NOMO-1 (cell line): ENCODE data around the gene MSMB.
"Not testable (repeated sequence)": the region's sequence is repeated elsewhere in the genome, so short reads cannot be mapped to it uniquely, and the experiment has no call there.

Experiments used
- DNase-seq, 2 experiments: peaks; one replicate each; lab custom pipeline; 2025; ENCODE audit not compliant: unreplicated experiment in 2 of 2; lab: John Stamatoyannopoulos, UW

MSMB gene, protein sequence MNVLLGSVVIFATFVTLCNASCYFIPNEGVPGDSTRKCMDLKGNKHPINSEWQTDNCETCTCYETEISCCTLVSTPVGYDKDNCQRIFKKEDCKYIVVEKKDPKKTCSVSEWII

DNA sequence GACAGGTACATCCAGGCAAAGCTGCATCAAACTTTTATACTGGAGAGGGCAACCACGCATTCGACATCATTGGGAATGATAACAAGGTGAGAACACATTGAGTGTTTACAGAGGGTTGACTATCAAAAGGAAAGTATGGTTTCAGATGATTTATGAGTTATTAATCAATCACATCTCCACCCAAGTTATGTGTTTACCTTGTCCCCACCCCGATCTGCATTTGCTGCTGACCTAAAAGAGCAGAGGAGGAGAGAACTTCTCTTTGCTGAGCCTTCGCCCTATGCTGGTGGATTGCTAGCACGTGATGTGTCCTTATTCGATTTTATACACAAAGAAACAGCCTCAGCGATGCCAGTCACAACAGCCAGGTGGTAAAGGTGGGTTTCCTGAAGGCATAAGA is at the start of gene MSMB:
Gene MSMB, minus strand, starts transcription at position 9 of the 400 bp plus-strand sequence. CDS start 32 bp downstream, outside the sequence.
- DNase-seq: no peak

DNA sequence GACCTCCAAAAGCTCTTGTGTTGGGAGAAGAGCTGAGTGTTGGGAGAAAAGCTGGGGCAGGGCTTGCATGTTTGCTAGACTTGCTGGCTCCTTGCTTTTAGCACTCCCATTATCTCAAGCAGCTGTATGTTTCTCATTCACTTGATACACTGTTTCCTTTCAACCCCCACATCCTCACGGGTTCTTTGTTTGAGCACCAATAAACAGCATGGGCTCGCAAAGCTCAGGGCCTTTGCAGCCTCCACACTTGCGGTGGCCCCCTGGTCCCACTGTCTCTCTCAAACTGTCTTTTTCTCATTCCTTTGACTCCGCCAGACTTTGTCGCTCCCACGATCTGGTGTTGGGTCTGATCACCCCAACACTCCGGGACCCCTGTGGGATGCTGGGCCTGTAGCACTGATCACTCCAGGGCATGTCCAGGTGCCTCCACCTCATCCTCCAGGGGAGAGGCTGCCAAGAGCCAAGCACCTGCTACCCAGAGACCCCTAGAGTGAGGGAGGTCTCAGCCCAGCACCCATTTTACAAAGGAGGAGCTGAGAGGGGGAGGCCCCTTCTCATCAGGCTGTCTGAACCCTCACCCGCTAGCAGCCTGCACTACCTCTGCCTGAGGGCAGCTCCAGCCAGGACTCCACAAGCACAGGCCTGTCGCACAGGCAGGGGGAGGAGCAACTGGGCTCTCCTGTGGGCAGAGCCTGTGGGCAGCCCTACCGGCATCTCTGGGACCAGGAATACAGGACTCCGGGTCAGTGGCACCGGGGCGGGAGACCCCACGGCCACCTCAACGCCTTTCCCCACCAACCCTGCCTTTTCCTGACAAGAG is 49.1 kb upstream of the MSMB start:
- DNase-seq: no peak

DNA sequence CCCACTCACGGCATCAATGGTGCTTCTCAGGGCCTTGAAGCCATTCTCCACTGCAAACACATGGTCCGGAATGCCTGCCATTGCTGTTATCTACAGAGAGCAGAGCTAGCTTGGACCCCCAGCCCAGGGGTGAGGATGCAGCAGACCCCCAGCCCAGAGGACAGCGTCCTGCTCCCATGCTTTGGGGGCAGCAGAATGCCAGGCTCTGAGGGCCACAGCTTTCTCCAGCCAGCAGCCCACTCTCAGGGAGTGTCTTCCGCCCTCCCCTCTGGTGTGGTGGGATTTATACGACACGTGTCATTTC is 48.1 kb upstream of the MSMB start:
- DNase-seq: no peak

DNA sequence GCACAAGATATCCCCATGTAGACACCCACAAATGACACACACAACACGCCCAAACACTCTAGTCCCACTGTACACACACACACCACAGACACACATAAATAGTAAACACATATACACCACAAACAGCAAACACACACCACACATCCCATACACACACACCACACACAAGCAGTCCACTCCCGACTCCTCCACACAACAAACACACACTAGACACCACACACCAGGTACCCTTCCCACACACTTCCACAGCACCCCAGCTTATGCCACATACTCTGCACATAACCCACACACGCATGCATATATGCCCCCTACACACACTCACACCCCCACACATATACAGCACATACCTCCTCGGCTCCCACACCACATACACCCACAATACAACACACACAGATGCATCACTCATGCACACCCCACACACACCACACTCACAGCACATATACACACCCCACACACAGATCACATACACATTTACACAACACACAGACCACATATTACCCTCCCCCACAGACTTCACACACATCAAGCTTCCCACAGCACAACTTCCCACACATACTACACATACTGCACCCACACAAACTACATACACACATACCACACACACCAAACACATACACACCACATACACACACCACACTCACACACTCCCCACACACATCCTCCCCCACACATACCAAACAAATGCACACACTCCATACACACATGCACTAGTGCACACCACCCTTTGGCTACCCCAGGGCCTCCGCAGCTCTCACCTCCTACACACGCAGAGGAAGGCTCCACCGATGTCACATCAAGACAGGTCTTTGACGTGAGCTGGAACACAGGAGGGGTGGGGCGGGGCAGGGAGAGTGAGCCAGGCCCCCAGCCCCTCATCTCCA is 47.5 kb upstream of the MSMB start:
- not testable (repeated sequence) for DNase-seq

DNA sequence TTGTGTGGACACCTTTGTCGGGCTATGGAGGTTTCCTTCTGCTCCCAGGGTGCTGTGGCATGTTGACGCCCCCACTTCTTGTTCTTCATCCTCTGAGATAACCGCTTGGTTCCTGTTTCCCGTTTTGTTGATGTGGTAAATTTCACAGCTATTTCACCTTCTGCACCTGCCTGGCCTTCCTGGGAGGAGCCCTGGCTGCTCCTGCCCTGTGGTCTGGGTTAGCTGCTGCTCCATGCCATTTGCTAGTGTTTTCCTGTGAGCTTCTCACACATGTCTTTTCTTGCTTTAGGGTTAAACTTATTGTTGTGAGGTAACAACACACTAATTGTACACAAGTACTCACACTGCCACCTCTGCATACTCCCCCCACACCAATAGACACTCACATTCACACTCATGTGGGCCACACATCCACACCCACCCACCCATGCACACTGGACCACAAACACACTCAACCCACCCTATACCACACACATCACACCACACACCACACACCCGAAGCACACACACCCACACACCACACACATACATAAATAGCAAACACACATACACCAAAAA is 46.5 kb upstream of the MSMB start:
- peak; percentile 46 to 54 for DNase-seq

DNA sequence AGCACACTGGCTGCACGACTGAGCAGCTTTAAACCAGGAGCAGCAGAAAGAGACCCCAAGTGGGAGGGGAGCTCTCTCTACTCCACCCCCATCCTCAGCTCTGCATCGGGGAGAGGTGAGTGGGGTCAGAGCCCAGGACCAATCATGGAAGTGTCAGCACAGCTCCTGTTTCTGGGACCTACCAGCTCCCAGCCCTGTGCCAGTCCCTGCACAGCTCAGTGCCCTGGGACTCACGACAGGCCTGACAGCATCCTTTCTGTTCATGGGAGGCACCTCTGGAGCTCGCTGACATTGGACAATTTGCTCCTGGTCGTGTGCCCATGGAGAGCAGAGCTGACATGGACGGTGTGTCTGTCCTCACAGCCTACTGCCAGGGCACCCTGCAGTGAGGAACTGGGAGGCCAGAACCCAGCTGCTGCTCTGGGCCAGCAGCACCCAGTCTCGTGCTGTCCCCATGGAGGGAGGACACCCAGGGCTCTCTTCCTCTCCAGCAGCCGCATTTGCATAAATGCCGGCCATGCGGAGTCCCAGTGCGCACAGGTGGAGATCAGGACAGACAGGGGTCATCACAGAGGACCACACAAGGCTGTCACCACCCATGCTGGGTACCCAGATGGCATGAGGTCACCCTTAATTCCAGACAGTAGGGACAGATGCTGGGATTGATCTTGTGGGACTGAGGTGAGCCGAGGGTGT is 45.9 kb upstream of the MSMB start:
- no peak for DNase-seq

DNA sequence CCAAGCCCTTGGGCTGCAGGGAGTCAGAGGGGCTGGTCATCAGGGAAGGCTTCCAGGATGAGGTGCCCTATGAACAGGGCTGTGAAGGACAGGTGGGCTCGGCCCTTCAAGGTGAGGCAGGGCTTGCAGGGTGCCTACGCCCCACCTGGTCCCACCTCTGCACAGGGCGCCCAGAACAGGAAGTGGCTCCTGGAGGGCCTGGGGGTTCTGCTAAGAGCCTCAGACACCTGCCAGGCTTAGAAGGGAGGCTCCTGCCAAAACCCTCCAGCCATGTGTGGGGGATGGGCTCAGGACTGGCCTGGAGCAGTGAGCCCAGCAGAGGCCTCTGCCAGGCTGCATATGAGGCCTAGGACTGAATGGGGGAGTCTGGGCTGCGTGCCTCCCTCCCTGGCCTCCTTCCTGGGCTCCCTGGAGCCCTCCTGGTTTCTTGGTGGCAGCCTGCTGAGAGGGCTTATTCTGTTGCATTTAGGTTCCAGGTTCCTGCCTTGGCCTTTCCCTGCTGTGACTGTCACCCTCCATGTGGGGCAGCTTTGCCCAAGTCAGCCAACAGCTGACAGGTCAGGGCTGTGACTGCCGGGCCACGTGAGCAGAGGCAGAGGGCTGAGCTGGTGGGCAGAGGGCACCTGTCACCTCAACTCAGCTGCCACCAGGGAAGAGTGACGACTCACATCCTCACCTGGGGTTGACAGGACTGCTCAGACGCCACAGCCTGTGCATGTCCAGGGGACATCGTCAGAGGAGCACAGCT is 45.2 kb upstream of the MSMB start:
- no peak for DNase-seq

DNA sequence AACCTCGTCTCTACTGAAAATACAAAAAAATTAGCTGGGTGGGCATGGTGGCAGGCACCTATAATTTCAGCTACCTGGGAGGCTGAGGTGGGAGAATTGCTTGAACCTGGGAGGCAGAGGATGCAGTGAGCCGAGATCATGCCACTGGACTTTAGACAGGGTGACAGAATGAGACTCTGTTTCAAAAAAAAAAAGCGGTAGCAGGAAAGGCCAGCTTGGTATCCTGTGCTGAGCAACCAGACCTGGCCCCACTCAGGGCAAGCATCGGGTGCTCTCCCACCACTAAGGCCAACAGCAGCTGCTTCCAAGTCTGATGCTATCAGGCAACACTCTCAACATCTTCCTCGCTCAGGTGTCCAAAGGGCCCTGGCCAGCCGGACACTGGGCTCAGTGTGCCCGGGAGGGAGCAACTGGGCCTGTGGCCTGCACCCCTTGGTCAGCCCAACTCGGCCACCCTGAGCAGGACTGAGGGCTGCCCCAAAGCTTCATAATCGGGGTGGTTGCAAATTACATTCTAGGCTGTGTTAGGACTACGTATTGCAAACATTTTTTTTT is 44.3 kb upstream of the MSMB start:
- DNase-seq: no peak

DNA sequence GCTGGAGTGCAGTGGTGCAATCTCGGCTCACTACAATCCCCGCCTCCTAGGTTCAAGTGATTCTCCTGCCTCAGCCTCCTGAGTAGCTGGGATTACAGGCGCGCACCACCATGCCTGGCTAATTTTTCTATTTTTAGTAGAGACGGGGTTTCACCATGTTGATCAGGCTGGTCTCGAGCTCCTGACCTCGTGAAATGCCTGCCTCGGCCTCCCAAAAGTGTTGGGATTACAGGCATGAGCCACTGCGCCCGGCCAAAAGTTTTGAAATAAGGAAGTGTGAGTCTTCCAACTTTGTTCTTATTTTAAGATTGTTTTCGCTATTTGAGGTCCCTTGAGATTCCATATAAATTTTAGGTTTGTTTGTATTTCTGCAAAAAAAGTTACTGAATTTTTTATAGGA is 41.3 kb upstream of the MSMB start:
- DNase-seq: not testable (repeated sequence)

DNA sequence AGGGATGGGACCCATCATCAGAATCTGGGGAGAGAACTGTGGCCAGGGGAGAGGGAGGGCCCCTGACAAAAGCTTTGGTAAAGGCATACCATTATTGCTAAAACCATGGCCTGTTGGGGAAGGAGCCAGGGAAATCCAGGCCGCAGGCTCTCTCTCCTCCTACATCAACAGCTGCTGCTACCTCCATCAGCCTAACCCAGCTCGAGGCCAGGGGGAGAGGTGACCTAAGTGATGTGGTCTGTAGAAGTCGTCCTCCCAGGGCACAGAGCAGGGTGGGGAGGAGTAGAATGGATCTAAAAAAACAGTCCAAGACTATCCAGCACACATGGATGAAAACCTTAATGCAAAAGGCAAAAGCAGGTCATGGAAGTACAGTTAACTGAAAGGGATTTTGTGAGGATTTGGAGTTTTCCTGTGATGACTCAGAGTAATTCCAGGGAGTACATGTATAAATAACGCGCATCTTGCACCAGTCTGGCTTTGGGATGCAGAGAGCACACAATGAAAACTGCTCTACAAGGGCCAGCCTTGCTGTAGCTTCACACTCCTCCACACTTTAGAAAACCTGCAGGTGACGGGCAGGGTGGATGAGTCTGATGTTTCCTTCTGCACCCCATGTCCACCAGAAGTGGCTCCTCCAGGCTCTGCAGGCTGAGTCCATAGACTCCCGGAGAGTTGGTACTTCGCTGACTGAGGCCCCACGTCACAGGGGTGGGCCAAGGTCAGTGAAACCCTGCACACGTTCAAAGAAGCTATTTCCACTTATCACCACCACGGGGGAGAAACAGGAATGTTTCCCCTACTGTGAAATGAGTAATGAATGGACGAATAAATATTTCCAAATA is 38.5 kb upstream of the MSMB start:
- no peak for DNase-seq

DNA sequence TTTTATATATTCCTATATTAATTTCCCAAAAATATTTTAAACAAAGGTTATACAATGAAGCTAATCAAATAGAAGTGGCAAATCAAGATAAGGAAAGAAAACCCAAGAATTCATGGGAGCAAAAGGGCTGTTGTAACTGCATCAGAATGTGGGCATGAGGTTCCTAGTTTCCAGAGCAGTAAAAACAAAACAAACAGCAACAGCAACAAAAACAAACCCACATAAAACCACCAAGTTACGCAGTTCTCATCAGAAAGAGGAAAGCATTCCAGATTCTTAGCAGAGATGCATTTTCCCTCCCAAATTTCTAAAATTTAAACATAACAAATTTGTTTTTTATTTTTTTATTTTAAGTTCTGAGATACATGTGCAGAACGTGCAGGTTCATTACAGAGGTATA is 34.8 kb upstream of the MSMB start:
- DNase-seq: peak; percentile 28 to 40

DNA sequence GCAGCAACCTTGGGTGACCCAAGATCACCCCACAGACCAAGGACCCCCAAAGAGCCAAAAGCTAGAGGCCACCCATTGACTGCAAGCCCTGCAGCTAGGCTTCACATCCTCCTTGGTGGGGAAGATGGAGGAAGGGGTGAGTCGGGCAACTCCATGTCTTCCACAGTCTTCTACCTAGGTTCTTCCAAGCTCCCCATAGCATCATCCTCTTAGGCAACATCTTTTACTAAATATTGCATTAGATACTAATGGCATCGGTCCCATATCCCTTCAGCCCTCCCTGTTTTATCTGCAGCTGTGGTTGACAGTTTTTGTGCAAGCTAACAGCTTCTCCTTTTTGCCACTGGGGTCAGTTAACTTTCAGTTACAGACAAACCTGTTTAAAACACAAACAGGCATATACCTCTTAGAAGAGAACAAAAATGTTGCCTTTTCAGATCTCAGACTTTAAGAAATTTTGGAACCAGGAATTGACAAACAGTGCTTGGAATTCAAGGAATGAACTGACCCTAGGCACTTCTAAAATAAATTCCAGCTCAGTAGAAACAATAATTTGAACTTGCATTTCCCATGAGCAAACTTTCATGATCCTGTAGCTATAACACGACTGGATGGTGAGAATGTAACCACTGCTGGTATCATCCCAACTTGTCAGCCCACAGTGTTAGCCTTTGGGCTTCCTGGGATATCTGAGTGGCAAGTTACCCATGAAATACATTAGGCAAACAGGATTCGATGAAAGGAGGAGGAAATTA is 33.9 kb upstream of the MSMB start:
- DNase-seq: peak; percentile 91 to 97

DNA sequence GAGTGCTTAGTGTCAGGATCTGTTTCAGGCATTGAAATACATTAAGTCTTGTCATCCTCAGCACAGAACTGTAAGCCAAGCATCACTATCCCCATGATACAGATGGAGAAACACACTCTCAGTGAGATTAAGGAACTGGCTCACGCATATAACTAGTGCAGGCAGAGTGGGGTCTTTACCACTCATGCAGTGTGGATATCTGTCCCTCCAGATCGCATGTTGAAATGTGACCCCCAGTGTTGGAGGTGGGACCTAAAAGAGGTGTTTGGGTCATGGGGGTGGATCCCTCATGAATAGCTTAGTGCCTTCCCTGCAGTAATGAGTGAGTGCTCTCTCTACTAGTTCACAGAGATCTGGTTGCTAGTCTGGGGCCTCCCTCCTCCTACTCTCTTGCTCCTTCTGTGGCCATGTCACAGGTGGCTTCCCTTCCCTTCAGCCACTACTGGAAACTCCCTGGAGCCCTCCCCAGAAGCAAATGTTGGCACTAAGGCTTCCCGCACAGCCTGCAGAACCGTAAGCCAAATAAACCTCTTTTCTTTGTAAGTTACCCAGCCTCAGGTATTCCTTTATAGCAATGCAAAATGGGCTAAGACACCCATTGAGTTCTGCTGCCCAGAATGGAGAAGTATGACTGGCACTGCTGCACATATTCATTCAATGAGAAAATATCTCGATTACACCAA is 31.8 kb upstream of the MSMB start:
- DNase-seq: peak in 1 of 2 experiments; percentile 66

DNA sequence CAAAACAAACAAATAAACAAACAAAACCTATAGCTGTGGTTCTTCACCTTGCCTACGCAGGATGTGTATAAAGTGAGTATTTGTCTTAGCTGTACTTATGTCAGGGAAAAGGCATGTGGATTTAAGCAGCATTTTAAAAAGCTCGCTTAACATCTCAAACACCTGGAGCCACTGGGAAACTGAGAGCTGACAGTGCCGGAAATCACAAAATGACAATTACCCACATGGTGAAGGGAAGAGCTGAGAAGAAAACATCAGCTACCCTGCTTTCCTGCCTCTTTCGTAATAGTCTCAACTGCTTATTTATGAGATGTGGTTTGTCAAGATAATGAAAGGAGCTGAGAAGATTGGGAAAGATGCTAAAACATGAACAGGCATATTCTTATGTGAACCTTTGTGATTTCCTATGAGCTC is 31.1 kb upstream of the MSMB start:
- peak; percentile 85 to 99 for DNase-seq

DNA sequence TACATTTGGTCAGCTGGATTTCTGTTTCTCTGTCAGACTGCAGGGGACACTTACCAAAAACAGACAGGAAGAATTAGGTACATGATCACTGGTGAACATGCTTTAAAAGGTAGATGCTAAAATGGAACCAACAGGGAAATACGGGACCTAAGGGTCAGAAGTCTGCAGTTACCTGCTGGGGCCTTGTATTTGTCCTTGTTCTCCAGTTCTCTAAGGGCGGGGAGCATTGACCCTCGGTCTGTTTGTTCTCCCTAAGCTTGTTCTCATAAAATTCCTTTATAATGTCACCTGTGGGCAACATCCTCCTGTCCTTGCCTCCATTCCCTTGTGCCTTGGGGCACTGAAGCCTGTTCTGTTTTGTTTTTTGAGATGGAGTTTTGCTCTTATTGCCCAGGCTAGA is 29.8 kb upstream of the MSMB start:
- DNase-seq: no peak

DNA sequence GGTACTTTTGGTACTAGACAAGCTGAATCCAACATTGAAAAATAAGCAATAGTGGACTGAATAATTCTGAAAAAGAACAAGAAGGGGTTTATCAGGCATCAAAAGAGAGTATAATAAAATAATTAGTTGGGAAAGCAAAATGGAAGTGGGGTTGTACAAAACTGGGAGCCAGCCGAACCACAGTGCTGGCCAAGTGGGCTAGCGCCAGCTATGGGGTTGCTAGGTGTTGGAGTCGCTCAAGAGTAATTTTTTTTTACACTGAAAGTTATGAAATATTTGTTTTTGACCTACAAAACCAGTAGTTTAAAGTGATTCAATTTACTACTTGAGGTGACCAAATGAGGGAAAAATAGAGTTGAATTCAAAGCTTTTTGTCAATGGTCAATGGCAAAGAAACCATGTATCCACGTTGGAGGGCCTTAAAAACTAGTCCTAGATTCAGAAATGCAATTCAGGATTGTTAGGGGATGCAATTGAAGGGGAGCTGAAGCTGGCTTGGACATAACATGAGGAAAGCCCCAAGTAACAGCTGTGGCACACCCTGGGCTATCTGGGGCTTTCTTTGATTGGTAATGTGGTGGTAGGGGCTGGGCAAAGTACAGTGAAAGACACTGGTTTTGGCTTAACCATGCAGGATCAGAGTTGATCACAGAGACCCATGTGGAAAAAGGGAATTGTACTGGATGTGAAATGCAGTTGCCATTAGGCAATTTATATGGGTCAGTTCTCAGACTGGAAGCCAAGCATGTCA is 28.3 kb upstream of the MSMB start:
- DNase-seq: peak in 1 of 2 experiments; percentile 19

DNA sequence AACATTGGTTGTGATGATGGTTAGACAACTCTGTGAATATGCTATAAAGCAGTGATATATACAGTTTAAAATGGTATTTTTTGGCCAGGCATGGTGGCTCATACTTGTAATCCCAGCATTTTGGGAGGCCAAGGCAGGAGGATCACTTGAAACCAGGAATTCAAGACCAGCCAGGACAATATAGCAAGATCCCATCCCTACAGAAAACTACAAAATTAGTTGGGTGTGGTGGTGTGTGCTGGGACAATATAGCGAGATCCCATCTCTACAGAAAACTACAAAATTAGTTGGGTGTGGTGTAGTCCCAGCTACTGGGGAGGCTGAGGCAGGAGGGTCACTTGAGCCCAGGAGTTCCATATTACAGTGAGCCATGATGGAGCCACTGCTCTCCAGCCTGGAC is 27.5 kb upstream of the MSMB start:
- DNase-seq: no peak
